Muscle of back (tissue), 11 donors: ENCODE results near the gene BRPF3. TPM values are rescaled to one million over a fixed set of nuclear protein-coding genes. Genes with fewer than 3 reads are reported as not detected.

Experiments used
- DNase-seq, 3 donors: peaks; one replicate each; pipeline versions ENCODE4 v3.0.0 to v3.0.0-alpha.2; 2013
- polyA plus RNA-seq, 10 donors: library from polyadenylated mRNA; unstranded; fragments of 120-200 nt; gene quantifications; one replicate each; pipeline ENCODE4 v1.2.1, GENCODE V29; 2013; ENCODE audit not compliant: insufficient read length in 10 of 10

The BRPF3 gene
- polyA plus RNA-seq, 10 donors, result 22.7 to 31.6 (median 24.0) TPM

DNA sequence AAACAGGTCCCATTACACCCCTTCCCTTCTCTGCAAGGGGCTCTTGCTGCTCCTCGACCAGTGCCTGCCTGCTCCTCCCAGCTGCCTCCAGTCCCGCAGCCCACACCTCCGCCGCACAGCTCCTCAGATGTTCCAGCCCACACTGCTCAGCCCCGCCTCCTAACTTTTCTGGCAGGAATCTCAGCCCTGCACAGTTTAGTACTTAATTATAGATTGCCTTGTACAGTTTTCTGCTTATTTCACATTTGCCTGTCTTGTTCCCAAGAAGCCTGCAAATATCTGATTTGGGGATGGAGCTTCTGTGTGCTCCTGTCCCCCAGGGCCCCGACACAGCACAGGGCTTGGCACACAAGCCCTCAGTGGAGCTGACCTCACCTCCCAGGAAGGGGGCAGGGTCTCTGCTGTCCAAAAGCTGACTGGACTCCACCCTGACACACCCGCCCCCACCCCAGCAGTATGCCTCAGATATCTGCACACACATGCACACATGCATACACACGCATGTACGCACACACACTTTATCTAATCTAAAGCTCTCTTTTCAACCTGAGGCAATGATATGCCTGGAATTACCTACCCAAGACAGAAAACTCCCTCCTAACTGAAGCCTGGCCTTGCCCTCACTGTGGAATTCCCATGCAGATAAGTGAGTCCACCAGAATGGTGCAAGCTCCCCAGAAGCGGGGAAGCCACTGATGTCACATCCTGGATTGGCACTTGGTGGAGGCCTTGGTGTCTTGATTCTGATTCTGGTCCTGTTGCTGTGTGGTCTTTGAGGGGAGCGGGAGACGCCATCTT is 72.1 kb downstream of the BRPF3 start:
- peak in 1 of 3 donors; percentile 31 for DNase-seq

- DNase-seq, result no peak
Measured at GRCh38 chr6:36269834-36270705, 73.5 kb downstream of the BRPF3 start, which contains the start of gene PNPLA1. PNPLA1 (plus strand) TSS chr6:36270060; CDS start chr6:36270460, 400 bp downstream.

GRCh38 chr6:36272234-36272633 is 75.7 kb downstream of the BRPF3 start:
- DNase-seq, result no peak

- DNase-seq, result no peak
Measured at GRCh38 chr6:36273067-36273466, 76.5 kb downstream of the BRPF3 start.

- DNase-seq, result no peak
Measured at GRCh38 chr6:36273802-36274514, 77.4 kb downstream of the BRPF3 start.

- DNase-seq, result no peak
Measured at GRCh38 chr6:36276581-36277536, 80.3 kb downstream of the BRPF3 start.

- DNase-seq, result no peak
Measured at GRCh38 chr6:36277946-36278470, 81.5 kb downstream of the BRPF3 start.

GRCh38 chr6:36280467-36280866 is 83.9 kb downstream of the BRPF3 start:
- no peak for DNase-seq

DNA sequence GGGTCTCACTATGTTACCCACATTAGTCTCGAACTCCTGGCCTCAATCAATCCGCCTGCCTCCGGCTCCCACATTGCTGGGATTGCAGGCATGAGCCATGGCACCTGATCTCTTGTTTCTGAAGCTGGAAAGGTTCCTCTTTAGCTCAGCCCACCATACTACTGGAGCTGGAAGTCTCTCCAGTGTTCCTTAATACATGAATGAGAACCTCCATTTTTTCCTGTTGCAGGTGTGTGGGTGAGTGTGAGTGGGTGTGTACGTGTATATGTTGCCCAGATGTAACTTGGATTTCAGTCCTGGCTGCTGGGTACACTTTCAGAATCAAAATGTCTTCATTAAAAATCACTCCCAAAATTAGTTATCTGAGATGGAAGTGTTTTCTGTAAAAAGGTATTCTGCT is 84.4 kb downstream of the BRPF3 start:
- DNase-seq, result no peak

Other genes starting within 250 kb of the BRPF3 start
- gene SLC26A8, start 172.1 kb upstream of the BRPF3 start, polyA plus RNA-seq, result under 1 TPM in 7 of 10 donors, not detected in 3; 0.04 to 0.25 (median 0.12) TPM
- gene MAPK14, start 168.9 kb upstream of the BRPF3 start, polyA plus RNA-seq, result 10 to 100 TPM; 27.9 to 40.6 (median 33.8) TPM
- 10 to 100 TPM in 2 of 10 donors, 1 to 10 TPM in 8; 3.3 to 15.4 (median 6.4) TPM for gene MAPK13, start 66.2 kb upstream of the BRPF3 start, polyA plus RNA-seq
- 1 to 10 TPM in 1 of 10 donors, under 1 TPM in 5, not detected in 4; 0.09 to 1.7 (median 0.12) TPM for gene PNPLA1, start 73.3 kb downstream of the BRPF3 start, polyA plus RNA-seq
- under 1 TPM; 0.04 to 0.24 (median 0.11) TPM for gene BNIP5, start 140.1 kb downstream of the BRPF3 start, polyA plus RNA-seq
- gene ETV7, start 190.9 kb downstream of the BRPF3 start, polyA plus RNA-seq, result under 1 TPM in 5 of 10 donors, not detected in 5; 0.08 to 0.35 (median 0.20) TPM
- gene PXT1, start 246.1 kb downstream of the BRPF3 start, polyA plus RNA-seq, result under 1 TPM in 7 of 10 donors, not detected in 3; 0.07 to 0.34 (median 0.10) TPM
- 10 to 100 TPM; 35.9 to 59.5 (median 50.6) TPM for gene KCTD20, start 246.3 kb downstream of the BRPF3 start, polyA plus RNA-seq